SK-N-SH (cell line): ENCODE results near the gene GFOD2. TPM values are rescaled to one million over a fixed set of nuclear protein-coding genes. Genes with fewer than 3 reads are reported as not detected.

Source experiments
- CTCF ChIA-PET: fragments of 300-600, 350-600 bp; formaldehyde crosslinking; extraction: SDS; loops from one replicate; lab custom pipeline; 2021; lab: Yijun Ruan, JAX
- POLR2A ChIA-PET: fragments of 350-600 bp; sonication (Branson Sonifier 250); formaldehyde crosslinking; extraction: SDS; loops from one replicate; lab custom pipeline; 2020; ENCODE audit warnings: antibody characterized with exemption, inconsistent platforms; lab: Yijun Ruan, JAX
- DNase-seq: peaks from one replicate; pipeline ENCODE4 v3.0.0; 2012
- H2AFZ ChIP-seq: fragments of 200-600 bp; sonication (generic); 2 replicates; pipeline ENCODE4 v1.8.1; 2016; ENCODE audit warnings: antibody characterized with exemption, mild to moderate bottlenecking, low read depth
- H3F3A ChIP-seq: fragments of 200-600 bp; sonication (generic); replicated peaks from 2 replicates; pipeline ENCODE3; 2016; ENCODE audit warnings: antibody characterized with exemption, mild to moderate bottlenecking; ENCODE audit not compliant: insufficient read depth
- H3K27ac ChIP-seq, 2 experiments: fragments of 200-500 bp in 1 of 2; fragments of 200-600 bp in 1 of 2; sonication (Bioruptor generic) in 1 of 2; sonication (generic), shearing (Covaris generic) in 1 of 2; 2 replicates each; pipeline versions ENCODE4 v1.5.1 to v1.6.1; 2014 to 2016; ENCODE audit warnings: low read depth in 2 of 2, inconsistent platforms in 1 of 2, low read length in 1 of 2, mild to moderate bottlenecking in 1 of 2, mixed read lengths in 1 of 2
- H3K27me3 ChIP-seq: fragments of 200-600 bp; sonication (generic), shearing (Covaris generic); 2 replicates; pipeline ENCODE4 v1.6.1; 2016; ENCODE audit warnings: mixed run types; ENCODE audit not compliant: insufficient read depth
- H3K36me3 ChIP-seq, 2 experiments: fragments of 200-500 bp in 1 of 2; fragments of 200-600 bp in 1 of 2; sonication (Bioruptor generic) in 1 of 2; sonication (generic) in 1 of 2; replicated peaks in 1 of 2; 2 replicates each; pipeline versions ENCODE3 to v1.5.1; 2014 to 2016; ENCODE audit warnings: low read length in 1 of 2, mild to moderate bottlenecking in 1 of 2; ENCODE audit not compliant: insufficient read depth in 2 of 2, control insufficient read depth in 1 of 2
- H3K4me1 ChIP-seq, 2 experiments: fragments of 200-500 bp in 1 of 2; fragments of 200-600 bp in 1 of 2; sonication (Bioruptor generic) in 1 of 2; sonication (generic), shearing (Covaris generic) in 1 of 2; 2 replicates each; pipeline versions ENCODE4 v1.5.1 to v1.6.1; 2014 to 2016; ENCODE audit warnings: low read depth in 1 of 2, low read length in 1 of 2, mixed run types in 1 of 2; ENCODE audit not compliant: insufficient read depth in 2 of 2, control insufficient read depth in 1 of 2
- H3K4me2 ChIP-seq: fragments of 200-600 bp; sonication (generic), shearing (Covaris generic); 2 replicates; pipeline ENCODE4 v1.6.1; 2017; ENCODE audit warnings: mixed run types
- H3K4me3 ChIP-seq, 2 experiments: fragments of 200-500 bp in 1 of 2; fragments of 200-600 bp in 1 of 2; sonication (Bioruptor generic) in 1 of 2; sonication (generic), shearing (Covaris generic) in 1 of 2; 2 replicates each; pipeline versions ENCODE4 v1.5.1 to v1.8.1; 2014 to 2016; ENCODE audit warnings: low read depth in 2 of 2, inconsistent platforms in 1 of 2, low read length in 1 of 2, mild to moderate bottlenecking in 1 of 2, mixed read lengths in 1 of 2, moderate library complexity in 1 of 2
- H3K79me2 ChIP-seq: fragments of 200-600 bp; sonication (generic); 2 replicates; pipeline ENCODE4 v1.8.1; 2017; ENCODE audit warnings: mild to moderate bottlenecking; ENCODE audit not compliant: insufficient read depth
- H3K9ac ChIP-seq: fragments of 200-600 bp; sonication (generic); 2 replicates; pipeline ENCODE4 v1.6.1; 2017; ENCODE audit warnings: mixed run types
- H3K9me2 ChIP-seq: fragments of 200-600 bp; sonication (generic); 2 replicates; pipeline ENCODE4 v1.6.1; 2017; ENCODE audit warnings: mixed run types
- H3K9me3 ChIP-seq: fragments of 200-600 bp; sonication (generic); 2 replicates; pipeline ENCODE4 v1.6.1; 2017; ENCODE audit warnings: mixed run types, mild to moderate bottlenecking, moderate library complexity
- H4K20me1 ChIP-seq: fragments of 200-600 bp; sonication (generic); 2 replicates; pipeline ENCODE4 v1.6.1; 2017; ENCODE audit warnings: mild to moderate bottlenecking, mixed run types; ENCODE audit not compliant: insufficient read depth
- FOXJ3 ChIP-seq: sonication (generic); formaldehyde crosslinking; IDR thresholded peaks from 2 replicates; pipeline ENCODE4 v1.5.1; 2020; ENCODE audit warnings: mild to moderate bottlenecking, missing genetic modification reagents
- FOXM1 ChIP-seq: IDR thresholded peaks from 2 replicates; pipeline ENCODE4 v1.4.0; 2012; ENCODE audit warnings: low read depth, mild to moderate bottlenecking
- GABPA ChIP-seq: IDR thresholded peaks from 2 replicates; pipeline ENCODE4 v1.4.0; 2012; ENCODE audit warnings: low read depth, mild to moderate bottlenecking
- GATA2 ChIP-seq: sonication (generic); formaldehyde crosslinking; IDR thresholded peaks from 2 replicates; pipeline ENCODE4 v1.5.0; 2020; ENCODE audit warnings: mild to moderate bottlenecking, missing genetic modification reagents
- JUND ChIP-seq: IDR thresholded peaks from 2 replicates; pipeline ENCODE4 v1.4.0; 2012
- MEF2A ChIP-seq: IDR thresholded peaks from 2 replicates; pipeline ENCODE4 v1.4.0; 2012; ENCODE audit warnings: low read depth, borderline replicate concordance
- MXI1 ChIP-seq: IDR thresholded peaks from 2 replicates; pipeline ENCODE4 v1.6.1; 2012; ENCODE audit warnings: mild to moderate bottlenecking, low read depth, low read length, improper control_type of control experiment
- PBX3 ChIP-seq: IDR thresholded peaks from 2 replicates; pipeline ENCODE4; 2012
- POLR2AphosphoS5 ChIP-seq: IDR thresholded peaks from 2 replicates; pipeline ENCODE4 v1.6.1; 2012; ENCODE audit warnings: low read depth, low read length
- RCOR1 ChIP-seq: fragments of 150-350 bp; IDR thresholded peaks from 2 replicates; pipeline ENCODE4 v1.6.1; 2017; ENCODE audit warnings: antibody characterized with exemption, low read length
- RFX5 ChIP-seq: IDR thresholded peaks from 2 replicates; pipeline ENCODE4 v1.6.1; 2012; ENCODE audit warnings: mild to moderate bottlenecking, improper control_type of control experiment, low read length
- RXRA ChIP-seq: IDR thresholded peaks from 2 replicates; pipeline ENCODE4 v1.4.0; 2012; ENCODE audit warnings: low read depth, mild to moderate bottlenecking, borderline replicate concordance
- SIN3A ChIP-seq: IDR thresholded peaks from 2 replicates; pipeline ENCODE4 v1.6.1; 2012; ENCODE audit warnings: low read depth, mild to moderate bottlenecking, low read length, moderate library complexity, borderline replicate concordance
- SMC3 ChIP-seq: IDR thresholded peaks from 2 replicates; pipeline ENCODE4 v1.6.1; 2012; ENCODE audit warnings: low read depth, low read length, improper control_type of control experiment
- TEAD4 ChIP-seq: IDR thresholded peaks from 2 replicates; pipeline ENCODE4 v1.4.0; 2012; ENCODE audit warnings: mild to moderate bottlenecking, borderline replicate concordance; ENCODE audit not compliant: insufficient read depth
- YY1 ChIP-seq: IDR thresholded peaks from 2 replicates; pipeline ENCODE4 v1.4.0; 2012; ENCODE audit warnings: low read depth, mild to moderate bottlenecking
- WGBS: methylation state at CpG from one replicate; pipeline ENCODE4 v1.1.6; 2017; ENCODE audit warnings: low lambda C conversion rate; 5-methylcytosine and 5-hydroxymethylcytosine counted together
- polyA plus RNA-seq, 3 experiments: library from polyadenylated mRNA; depleted of rRNA; stranded (reverse); fragments of >200 nt; gene quantifications; 2 replicates each; pipeline ENCODE4 v1.2.3, GENCODE V29; 2012
- TF ChIP-seq, protein P1 (sequence below): IDR thresholded peaks from 2 replicates; pipeline ENCODE4 v1.6.1; 2012; ENCODE audit warnings: mild to moderate bottlenecking, low read depth, low read length, moderate library complexity
- TF ChIP-seq, protein P2 (sequence below): IDR thresholded peaks from 2 replicates; pipeline ENCODE4 v1.4.0; 2012; ENCODE audit warnings: low read depth, borderline replicate concordance

The GFOD2 gene
- polyA plus RNA-seq, 1 of the 3 experiments (the other 2 are of a cell fraction), result 19.0 TPM

GRCh38 chr16:67726106-67727034 is 7.3 kb upstream of the GFOD2 start:
- Histone ChIP-seq H3K36me3 (peaks cover 5 to 37% of the 10 kb centered on the region in 2 experiments), H3K4me2 (no peak overlapping the region), H3K9me2 (no peaks in the 10 kb centered on the region), H3K9ac (no peak overlapping the region), H3K4me1 (peaks cover 3 to 5% of the 10 kb centered on the region in 2 experiments; a peak in 2 of 4 replicates), H3K27ac (no peak overlapping the region), H3K9me3 (no peaks in the 10 kb centered on the region), H3K79me2 (no peaks in the 10 kb centered on the region), H3F3A (peaks cover 5% of the 10 kb centered on the region), H3K4me3 (no peak overlapping the region), H2AFZ (no peak overlapping the region), H3K27me3 (no peaks in the 10 kb centered on the region), H4K20me1 (no peaks in the 10 kb centered on the region)
- WGBS, result 96% methylated on average over 7 of the region's 8 CpGs
- TF ChIP-seq GATA2 (CRISPR knock-in tag) (no peak), YY1 (no peak), FOXM1 (no peak), MXI1 (no peak), JUND (no peak), GABPA (no peak), RFX5 (no peak), RCOR1 (no peak), POLR2AphosphoS5 (no peak), MEF2A (no peak), PBX3 (no peak), FOXJ3 (CRISPR knock-in tag) (no peak), SMC3 (no peak), RXRA (no peak), TEAD4 (no peak), SIN3A (no peak)
- TF ChIP-seq, protein P1, sequence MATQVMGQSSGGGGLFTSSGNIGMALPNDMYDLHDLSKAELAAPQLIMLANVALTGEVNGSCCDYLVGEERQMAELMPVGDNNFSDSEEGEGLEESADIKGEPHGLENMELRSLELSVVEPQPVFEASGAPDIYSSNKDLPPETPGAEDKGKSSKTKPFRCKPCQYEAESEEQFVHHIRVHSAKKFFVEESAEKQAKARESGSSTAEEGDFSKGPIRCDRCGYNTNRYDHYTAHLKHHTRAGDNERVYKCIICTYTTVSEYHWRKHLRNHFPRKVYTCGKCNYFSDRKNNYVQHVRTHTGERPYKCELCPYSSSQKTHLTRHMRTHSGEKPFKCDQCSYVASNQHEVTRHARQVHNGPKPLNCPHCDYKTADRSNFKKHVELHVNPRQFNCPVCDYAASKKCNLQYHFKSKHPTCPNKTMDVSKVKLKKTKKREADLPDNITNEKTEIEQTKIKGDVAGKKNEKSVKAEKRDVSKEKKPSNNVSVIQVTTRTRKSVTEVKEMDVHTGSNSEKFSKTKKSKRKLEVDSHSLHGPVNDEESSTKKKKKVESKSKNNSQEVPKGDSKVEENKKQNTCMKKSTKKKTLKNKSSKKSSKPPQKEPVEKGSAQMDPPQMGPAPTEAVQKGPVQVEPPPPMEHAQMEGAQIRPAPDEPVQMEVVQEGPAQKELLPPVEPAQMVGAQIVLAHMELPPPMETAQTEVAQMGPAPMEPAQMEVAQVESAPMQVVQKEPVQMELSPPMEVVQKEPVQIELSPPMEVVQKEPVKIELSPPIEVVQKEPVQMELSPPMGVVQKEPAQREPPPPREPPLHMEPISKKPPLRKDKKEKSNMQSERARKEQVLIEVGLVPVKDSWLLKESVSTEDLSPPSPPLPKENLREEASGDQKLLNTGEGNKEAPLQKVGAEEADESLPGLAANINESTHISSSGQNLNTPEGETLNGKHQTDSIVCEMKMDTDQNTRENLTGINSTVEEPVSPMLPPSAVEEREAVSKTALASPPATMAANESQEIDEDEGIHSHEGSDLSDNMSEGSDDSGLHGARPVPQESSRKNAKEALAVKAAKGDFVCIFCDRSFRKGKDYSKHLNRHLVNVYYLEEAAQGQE, result no peak
- TF ChIP-seq, protein P2, sequence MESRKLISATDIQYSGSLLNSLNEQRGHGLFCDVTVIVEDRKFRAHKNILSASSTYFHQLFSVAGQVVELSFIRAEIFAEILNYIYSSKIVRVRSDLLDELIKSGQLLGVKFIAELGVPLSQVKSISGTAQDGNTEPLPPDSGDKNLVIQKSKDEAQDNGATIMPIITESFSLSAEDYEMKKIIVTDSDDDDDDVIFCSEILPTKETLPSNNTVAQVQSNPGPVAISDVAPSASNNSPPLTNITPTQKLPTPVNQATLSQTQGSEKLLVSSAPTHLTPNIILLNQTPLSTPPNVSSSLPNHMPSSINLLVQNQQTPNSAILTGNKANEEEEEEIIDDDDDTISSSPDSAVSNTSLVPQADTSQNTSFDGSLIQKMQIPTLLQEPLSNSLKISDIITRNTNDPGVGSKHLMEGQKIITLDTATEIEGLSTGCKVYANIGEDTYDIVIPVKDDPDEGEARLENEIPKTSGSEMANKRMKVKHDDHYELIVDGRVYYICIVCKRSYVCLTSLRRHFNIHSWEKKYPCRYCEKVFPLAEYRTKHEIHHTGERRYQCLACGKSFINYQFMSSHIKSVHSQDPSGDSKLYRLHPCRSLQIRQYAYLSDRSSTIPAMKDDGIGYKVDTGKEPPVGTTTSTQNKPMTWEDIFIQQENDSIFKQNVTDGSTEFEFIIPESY, result no peak
- DNase-seq, result no peak
- ChIA-PET CTCF (interaction anchor here (0.6 to 1.8 kb wide), 2 partner anchors 90 kb away, joined by 3 to 7 read pairs; no protein-coding TSS in a partner anchor), POLR2A (no interaction called here)
